HuH-7.5 (cell line): ENCODE results near the gene TAT.
"Not testable (repeated sequence)": the region's sequence is repeated elsewhere in the genome, so short reads cannot be mapped to it uniquely, and the experiment has no call there.

Experiments used
- DNase-seq: peaks from one replicate; pipeline ENCODE4 v3.0.0; 2011; ENCODE audit warnings: low spot score

TAT gene

GRCh38 chr16:71576971-71577370 is at the start of gene TAT:
TSS of gene TAT (minus strand) at chr16:71577092. CDS start at chr16:71576415, 677 bp downstream.
- no peak for DNase-seq

DNA sequence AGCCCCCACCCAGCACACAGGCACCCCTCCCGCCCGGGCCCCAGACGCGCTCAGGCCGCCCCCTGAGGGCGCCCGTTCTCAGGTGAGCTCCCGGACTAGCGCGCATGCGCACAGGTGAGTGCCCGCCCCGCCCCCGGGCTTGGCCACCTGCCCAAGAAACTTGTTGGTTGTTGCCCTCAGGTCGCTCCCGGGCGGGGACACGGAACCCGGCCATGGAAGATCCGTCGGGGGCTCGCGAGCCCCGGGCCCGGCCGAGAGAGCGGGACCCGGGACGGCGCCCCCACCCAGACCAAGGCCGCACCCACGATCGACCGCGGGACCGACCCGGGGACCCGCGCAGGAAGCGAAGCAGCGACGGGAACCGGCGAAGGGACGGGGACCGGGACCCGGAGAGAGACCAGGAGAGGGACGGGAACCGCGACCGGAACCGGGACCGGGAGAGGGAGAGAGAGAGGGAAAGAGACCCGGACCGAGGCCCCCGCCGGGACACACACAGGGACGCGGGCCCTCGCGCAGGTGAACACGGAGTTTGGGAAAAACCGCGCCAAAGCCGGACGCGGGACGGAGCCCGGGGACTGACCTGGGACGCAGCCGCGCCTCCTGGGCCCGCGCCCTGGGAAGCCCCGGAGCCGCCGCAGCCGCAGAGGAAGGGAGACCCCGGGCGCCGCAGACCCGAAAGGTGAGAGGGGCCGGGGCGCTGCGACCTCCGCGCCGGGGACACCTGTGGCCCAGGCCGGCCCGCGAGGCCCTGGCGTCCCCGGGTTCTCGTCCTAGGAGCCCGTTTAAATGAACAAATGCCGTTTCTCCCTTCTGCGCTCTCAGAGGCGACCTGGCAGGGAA is 49.3 kb upstream of the TAT start, which contains the start of gene MARVELD3:
MARVELD3 (plus strand) TSS at position 167 of the 840 bp plus-strand sequence; CDS start at position 213, 46 bp downstream.
- DNase-seq, result peak; percentile 79

DNA sequence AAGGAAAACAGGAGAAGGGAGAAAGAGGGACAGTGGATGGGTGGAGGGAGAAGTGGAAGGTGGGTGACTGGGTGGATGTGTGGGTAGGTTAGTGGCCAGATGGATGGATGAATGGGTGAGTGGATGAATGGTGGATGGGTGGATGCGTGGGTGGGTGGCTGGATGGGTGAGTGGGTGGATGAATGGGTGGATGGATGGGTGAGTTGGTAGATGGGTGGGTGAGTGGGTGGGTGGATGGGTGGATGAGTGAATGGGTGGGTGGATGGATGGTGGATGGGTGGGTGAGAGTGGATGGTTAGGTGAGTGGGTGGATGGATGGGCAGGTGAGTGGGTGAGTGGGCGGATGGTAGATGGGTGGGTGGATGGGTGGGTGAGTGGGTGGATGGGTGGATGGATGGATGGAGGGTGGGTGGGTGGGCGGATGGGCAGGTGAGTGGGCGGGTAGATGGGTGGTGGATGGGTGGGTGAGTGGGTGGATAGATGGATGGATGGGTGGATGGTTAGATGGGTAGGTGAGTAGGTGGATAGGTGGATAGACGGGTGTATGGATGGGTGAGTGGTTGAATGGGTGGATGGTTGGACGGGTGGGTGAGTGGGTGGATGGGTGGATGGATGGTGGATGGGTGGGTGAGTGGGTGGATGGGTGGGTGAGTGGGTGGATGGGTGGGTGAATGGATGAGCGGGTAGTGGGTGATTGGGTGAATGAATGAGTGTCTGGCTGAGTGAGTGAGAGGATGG is 48.4 kb upstream of the TAT start:
- DNase-seq, result no peak

- peak; percentile 43 for DNase-seq
Measured at GRCh38 chr16:71623597-71623996, 46.7 kb upstream of the TAT start.

GRCh38 chr16:71622088-71622487 is 45.2 kb upstream of the TAT start:
- DNase-seq, result no peak

DNA sequence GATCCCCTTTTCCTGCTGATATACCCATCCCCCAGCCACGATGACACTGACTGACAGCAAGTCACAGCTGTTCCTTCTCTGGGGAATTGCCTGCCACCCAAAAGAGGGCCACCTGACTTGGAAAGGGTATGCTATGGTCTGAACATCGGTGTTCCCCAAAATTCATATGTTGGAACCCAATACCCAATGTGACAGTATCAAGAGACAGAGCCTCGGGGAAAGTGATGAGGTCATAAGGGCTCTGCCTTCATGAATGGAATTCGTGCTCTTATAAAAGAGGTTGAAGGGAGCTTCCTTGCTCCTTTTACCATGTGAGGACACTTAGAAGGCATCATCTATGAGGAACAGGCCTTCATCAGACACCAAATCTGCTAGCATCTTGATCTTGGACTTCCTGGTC is 41.5 kb upstream of the TAT start:
- DNase-seq, result no peak

- DNase-seq, result not testable (repeated sequence)
Measured at GRCh38 chr16:71614956-71615355, 38.1 kb upstream of the TAT start.

DNA sequence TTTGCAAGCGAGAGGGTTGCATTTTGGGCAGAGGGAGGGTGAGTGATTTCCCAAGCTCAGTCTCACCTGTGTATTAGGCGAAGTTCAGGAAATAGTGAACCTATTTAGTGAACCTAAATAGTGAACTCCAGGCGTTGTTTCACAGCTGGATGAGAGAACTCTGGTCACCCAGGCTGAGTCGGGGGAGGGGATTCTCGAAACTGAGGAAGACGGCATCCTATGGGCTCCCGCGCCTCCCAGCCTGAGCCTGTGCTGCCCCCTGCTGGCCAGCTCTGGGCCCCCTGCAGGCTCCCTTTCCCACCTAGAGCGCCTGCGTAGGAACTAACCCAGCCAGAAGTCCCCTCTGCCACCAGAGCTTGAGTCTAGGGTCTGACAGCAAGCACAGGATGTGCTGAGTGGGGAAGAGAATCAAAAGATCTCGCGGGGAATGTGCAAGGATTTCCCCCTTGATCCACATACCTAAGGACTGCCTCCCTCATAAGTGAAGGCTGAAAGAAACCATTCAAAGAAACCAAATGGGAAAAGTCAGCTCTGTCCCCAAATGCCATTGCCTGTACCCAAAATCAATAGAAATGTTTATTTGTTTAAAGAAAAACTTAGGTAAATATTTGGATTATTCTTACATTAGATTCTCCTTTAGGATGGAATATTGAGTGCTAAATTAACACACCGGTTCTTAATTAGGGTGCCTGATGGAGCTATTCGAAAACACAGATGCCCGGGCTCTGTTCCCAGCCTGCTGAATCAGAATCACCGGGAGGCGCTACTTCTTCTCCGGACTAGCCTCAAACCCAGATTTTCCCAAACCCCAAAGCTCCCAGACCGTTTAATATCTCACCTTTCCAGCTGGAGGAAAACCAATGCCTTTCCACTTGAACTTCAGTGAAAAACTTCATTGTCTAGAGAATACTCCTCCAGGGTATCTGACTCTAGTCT is 34.3 kb upstream of the TAT start:
- DNase-seq, result peak; percentile 90

DNA sequence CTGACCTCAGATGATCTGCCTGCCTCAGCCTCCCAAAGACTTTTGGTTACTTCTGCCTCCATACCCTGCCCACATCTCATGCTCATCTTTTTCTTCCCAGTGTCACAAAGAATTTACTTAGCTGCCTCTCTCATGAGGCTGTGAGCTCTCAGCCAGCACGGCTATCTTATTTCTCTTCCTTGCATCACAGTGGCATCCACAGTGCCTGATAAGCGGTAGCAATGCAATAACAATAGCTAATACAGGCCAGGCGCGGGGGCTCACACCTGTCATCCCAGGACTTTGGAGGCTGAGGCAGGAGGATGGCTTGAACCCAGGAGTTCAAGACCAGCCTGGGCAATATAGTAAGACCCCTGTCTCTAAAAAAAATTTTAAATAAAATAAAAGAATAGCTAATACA is 33.6 kb upstream of the TAT start:
- DNase-seq, result no peak

DNA sequence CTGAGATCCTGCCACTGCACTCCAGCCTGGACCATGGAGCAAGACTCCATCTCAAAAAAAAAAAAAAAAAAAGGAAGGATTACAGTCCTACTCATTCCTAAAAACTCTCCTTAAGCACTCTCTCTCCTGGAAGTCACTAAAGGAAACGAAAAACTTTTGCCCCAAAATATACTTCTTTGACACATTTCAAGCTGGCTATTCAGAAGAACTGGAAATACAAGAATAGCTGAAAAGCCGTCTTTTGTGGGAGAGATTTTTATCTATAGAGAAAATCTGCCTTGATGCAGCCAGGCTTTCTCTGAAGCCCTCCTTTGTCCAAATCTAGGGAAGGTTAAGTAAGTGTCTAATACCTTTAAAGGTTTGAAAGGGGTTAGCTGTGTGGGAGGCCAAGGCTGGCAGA is 32.2 kb upstream of the TAT start:
- DNase-seq, result no peak

DNA sequence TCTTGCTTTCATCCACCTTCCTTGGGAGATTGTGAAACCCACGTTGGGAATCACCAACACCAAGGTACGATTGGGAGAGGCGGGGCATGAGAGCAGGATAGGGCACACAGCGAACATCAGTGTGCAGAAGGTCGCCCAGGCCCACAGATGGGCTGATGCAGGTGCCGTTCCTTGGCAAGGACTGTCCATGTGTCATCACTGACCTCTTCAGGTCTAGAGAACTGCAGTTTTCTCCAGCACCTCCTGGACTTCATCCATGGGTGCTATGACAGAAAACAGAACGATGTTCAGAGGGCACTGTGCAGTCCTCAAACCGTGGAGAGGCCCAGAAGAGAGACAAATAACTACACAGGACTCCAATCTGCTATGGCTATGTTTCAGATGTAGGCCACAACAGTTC is 23.9 kb upstream of the TAT start:
- DNase-seq, result no peak

DNA sequence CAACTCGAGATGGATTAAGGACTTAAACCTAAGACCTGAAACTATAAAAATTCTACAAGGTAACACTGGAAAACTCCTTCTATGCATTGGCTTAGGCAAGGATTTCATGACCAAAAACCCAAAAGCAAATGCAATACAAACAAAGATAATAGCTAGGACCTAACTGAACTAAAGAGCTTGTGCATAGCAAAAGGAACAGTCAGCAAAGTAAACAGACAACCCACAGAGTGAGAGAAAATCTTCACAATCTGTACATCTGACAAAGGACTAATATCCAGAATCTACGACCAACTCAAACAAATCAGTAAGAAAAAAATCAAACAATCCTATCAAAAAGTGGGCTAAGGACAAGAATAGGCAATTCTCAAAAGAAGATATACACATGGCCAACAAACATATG is 21.5 kb upstream of the TAT start:
- not testable (repeated sequence) for DNase-seq

- DNase-seq, result not testable (repeated sequence)
Measured at GRCh38 chr16:71595340-71595826, 18.5 kb upstream of the TAT start.

DNA sequence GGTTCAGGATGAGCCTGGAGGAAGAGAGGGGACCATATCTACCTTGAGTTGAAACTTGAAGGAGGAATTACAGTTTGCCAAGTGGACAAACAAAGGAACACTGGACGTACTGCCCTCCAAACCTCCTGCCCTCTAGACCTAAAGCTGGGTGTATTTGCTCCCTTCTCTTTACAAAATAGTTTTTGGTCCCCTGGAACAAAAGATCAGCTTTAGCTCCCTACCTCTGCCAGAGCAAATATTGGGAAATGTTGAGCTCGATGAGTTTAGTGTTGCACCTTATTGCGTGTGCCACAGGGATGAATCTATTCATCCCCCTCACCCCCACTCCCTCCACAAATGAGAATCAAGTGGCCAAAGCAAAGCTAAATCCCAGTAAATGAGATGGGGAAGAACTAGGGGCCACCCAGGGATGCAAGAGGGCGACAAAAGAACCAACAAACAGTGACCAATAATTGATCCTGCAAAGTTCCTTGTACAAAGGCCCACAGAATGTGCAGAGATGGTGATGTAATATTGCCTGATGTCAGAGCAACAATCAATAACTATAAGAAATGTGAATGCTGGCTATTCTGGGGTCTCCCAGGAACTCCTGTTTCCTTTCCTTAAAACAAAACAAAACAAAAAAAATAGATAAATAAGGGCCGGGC is 17.2 kb upstream of the TAT start:
- peak; percentile 43 for DNase-seq

DNA sequence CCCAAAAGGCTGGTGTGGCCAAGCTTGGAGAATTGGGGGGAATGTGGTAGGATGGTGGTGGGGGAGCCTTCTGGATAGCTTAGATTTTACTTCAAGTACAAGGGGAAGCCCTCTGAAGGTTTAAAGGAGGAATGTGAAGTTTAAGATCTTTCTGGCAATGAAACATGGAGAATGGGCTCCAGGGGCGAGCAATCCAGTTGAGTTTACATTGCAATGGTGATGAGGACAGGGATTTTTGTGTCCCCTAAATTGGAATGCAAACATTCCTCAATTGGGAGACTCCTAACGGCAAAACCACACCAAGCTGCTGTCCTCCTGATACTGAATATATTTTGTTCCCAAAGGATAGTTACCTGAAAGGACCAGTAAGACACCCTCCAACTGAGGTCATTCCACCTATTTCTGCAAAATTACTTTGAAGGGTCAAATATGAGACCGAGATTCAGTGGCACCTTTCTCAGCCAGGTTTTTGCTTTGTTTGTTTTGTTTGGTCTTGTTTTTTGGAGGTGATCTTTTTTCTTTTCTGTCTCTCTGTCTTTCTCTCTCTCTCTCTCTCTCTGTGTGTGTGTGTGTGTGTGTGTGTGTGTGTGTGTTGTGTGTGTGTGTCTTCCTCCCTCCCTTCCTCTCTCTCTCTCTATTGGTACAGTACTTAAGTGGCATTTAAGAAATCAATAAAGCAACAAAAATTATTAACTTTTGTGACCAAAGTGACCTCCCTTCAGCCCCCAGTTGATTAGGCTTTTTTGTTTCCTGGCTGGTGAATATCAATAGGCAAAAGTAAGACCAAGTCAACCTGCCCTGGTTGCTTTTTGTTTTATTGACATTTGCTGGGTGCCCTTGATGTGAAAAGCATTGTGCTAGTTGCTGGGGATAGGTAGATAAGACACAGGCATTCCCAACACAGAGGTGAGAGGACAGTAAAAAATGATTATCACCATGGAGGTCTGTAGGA is 16.4 kb upstream of the TAT start:
- DNase-seq, result no peak

GRCh38 chr16:71591917-71592316 is 15.0 kb upstream of the TAT start:
- no peak for DNase-seq

DNA sequence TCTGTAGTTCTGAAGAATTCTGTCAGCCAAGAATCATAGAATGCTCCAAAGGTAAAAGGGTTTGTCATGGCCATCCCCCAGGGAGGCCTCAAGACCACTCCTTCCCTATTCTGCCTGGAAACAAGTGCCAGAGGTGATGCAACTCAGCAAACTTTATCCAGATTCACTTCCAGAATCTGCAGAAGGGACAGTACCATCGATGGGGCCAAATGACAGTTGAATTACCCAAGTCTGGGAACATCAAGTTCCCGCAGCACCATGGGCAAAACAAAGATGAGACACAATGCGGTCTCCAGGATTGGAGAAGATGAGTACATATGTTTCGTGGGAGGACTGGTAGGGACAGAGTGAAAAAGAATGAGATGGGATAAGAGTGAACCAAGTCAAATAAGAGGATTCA is 13.7 kb upstream of the TAT start:
- no peak for DNase-seq

DNA sequence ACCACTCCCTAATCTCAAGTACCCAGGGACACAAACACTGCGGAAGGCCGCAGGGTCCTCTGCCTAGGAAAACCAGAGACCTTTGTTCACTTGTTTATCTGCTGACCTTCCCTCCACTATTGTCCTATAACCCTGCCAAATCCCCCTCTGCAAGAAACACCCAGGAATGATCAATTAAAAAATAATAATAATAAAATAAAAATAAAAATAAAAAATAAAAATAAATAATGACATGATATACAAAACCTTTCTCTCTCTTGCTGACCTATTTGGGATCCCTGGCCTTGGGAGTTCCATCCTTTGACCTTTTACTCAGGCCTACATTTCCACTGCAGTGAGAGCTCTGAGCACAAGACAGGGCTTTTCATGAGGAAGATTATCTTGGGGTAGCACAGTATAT is 13.2 kb upstream of the TAT start:
- DNase-seq, result not testable (repeated sequence)

DNA sequence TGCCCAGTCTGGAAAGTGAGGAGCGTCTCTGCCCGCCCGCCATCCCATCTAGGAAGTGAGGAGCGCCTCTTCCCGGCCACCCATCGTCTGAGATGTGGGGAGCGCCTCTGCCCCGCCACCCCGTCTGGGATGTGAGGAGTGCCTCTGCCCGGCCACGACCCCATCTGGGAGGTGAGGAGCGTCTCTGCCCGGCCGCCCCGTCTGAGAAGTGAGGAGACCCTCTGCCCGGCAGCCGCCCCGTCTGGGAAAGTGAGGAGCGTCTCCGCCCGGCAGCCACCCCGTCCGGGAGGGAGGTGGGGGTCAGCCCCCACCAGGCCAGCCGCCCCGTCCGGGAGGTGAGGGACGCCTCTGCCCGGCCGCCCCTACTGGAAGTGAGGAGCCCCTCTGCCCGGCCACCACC is 12.4 kb upstream of the TAT start:
- DNase-seq, result not testable (repeated sequence)

GRCh38 chr16:71585318-71585703 is 8.4 kb upstream of the TAT start:
- DNase-seq, result no peak
